Transverse colon (tissue), 4 donors: ENCODE data around the gene TPGS1. TPM values are rescaled to one million over a fixed set of nuclear protein-coding genes. Genes with fewer than 3 reads are reported as not detected.
A peak's percentile ranks its signal among the peaks of the same experiment; 100 is the strongest.

Experiments
- DNase-seq: peaks from one replicate; pipeline ENCODE4 v3.0.0-alpha.2; 2019
- H3K27ac ChIP-seq, 4 donors: fragments of 200-600 bp; sonication (generic); 2 replicates each; pipeline ENCODE4 v1.5.1; 2016 to 2018; ENCODE audit warnings: inconsistent platforms in 4 of 4
- H3K27me3 ChIP-seq: fragments of 200-600 bp; sonication (generic); 2 replicates; pipeline ENCODE4 v1.5.1; 2017; ENCODE audit warnings: inconsistent platforms
- H3K36me3 ChIP-seq, 4 donors: fragments of 200-600 bp; sonication (generic); 2 replicates each; pipeline ENCODE4 v1.5.1; 2017 to 2019; ENCODE audit warnings: inconsistent platforms in 4 of 4
- H3K4me1 ChIP-seq, 4 donors: fragments of 200-600 bp; sonication (generic); 2 replicates each; pipeline ENCODE4 v1.5.1; 2017 to 2020; ENCODE audit warnings: inconsistent platforms in 4 of 4
- H3K4me3 ChIP-seq, 4 donors: fragments of 200-600 bp; sonication (generic); 1 replicate in 1 of 4; 2 replicates in 3 of 4; pipeline versions ENCODE4 v1.5.1 to v1.6.1; 2017 to 2019; ENCODE audit warnings: inconsistent platforms in 4 of 4
- H3K9me3 ChIP-seq, 2 donors: fragments of 200-600 bp; sonication (generic); 2 replicates each; pipeline ENCODE4 v1.5.1; 2017 to 2019; ENCODE audit warnings: inconsistent platforms in 2 of 2
- CTCF ChIP-seq, 5 experiments: fragments of 200-600 bp in 3 of 5; fragments of 450-650 bp in 2 of 5; sonication (generic) in 3 of 5; IDR thresholded peaks; 1 replicate in 2 of 5; 2 replicates in 3 of 5; pipeline ENCODE4 v1.5.1; 2016 to 2017; ENCODE audit warnings: antibody characterized with exemption in 5 of 5, inconsistent platforms in 3 of 5, mild to moderate bottlenecking in 2 of 5, moderate library complexity in 1 of 5
- EP300 ChIP-seq: sonication (generic); formaldehyde crosslinking; IDR thresholded peaks from one replicate; pipeline ENCODE4 v1.6.1; 2017; ENCODE audit warnings: antibody characterized with exemption, low read depth
- POLR2A ChIP-seq: fragments of 450-650 bp; IDR thresholded peaks from one replicate; pipeline ENCODE4 v1.6.1; 2016; ENCODE audit warnings: antibody characterized with exemption, mild to moderate bottlenecking, moderate library complexity
- POLR2AphosphoS5 ChIP-seq, 3 donors: sonication (generic); formaldehyde crosslinking; IDR thresholded peaks; one replicate each; pipeline ENCODE4 v1.6.1; 2016; ENCODE audit warnings: antibody characterized with exemption in 3 of 3
- WGBS, 2 donors: methylation state at CpG; one replicate each; pipeline ENCODE4 v1.1.5; 2018; ENCODE audit warnings: low coverage in 1 of 2; 5-methylcytosine and 5-hydroxymethylcytosine counted together
- in situ Hi-C, 4 donors: fragments of 200-750 bp; cut with MboI; loops; one replicate each; pipeline versions ENCODE4 v1.15.0 to v1.15.1; 2017; ENCODE audit warnings: low sequenced_read_pairs in 3 of 4, low pct_ligation_motif_present in 1 of 4, low pct_unique_long_range_greater_than_20kb in 1 of 4
- intact Hi-C: fragments of 100-400 bp; cut with DNase I; formaldehyde crosslinking; loops from one replicate; pipeline ENCODE4 v1.15.1; 2023; ENCODE audit warnings: low total_unique reads
- total RNA-seq, 4 donors: library from RNA; depleted of rRNA; stranded (reverse); fragments of >200 nt; gene quantifications; one replicate each; pipeline ENCODE4 v1.1.0, GENCODE V29; 2016

Gene TPGS1
- total RNA-seq, 4 donors from 2014 or later = 18.0 to 103 (median 43.8) TPM

DNA sequence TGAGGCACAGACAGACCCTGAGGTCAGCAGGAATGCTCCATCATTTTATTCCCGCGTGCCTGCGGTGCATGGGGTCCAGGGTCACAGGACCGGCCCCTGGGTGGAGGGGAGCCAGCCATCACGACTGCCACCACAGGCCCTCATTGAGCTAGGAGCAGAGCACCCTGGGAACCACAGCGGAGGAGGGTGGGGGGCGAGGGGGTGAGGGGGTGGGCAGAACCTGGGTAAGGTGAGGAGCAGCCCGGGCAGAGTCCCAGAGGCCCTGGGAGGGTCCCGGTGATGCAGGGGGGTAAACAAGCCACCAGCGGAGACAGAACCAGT is 12.3 kb upstream of the TPGS1 start:
- Histone ChIP-seq H3K27me3 (peaks cover 44% of the 10 kb centered on the region), H3K27ac (no peak overlapping the region), H3K4me3 (no peak overlapping the region), H3K9me3 (no peaks in the 10 kb centered on the region), H3K36me3 (no peaks in the 10 kb centered on the region), H3K4me1 (peaks cover 0 to 24% (median 12%) of the 10 kb centered on the region in 4 donors)
- DNase-seq = no peak
- TF ChIP-seq EP300 (no peak), POLR2A (no peak), POLR2AphosphoS5 (IDR thresholded peaks at IDR 0.05) (no peak), CTCF (IDR thresholded peaks at IDR 0.05) (no peak)
- WGBS, 2 donors = 72% methylated on average over 8 of the region's 10 CpGs; no CpG with 5 or more reads in 1 of the 2 donors
- in situ Hi-C loops (no loop called here), intact Hi-C loops (no loop called here)

- no peak overlapping the region for H3K27ac ChIP-seq
- peaks cover 46% of the 10 kb centered on the region for H3K27me3 ChIP-seq
- no peaks in the 10 kb centered on the region for H3K36me3 ChIP-seq
- no peaks in the 10 kb centered on the region for H3K9me3 ChIP-seq
- intact Hi-C loops (no loop called here), in situ Hi-C loops (no loop called here)
- no peak for TF ChIP-seq POLR2A
- peak; percentile 62 to 85 (median 73) for TF ChIP-seq CTCF (IDR thresholded peaks at IDR 0.05)
- H3K4me1 ChIP-seq = peaks cover 0 to 23% (median 12%) of the 10 kb centered on the region in 4 donors
- 23 to 62% methylated on average over 6 to 31 of the region's 32 CpGs for WGBS, 2 donors
- DNase-seq = no peak
- H3K4me3 ChIP-seq = no peak overlapping the region
Observed at GRCh38 chr19:495402-496111, 11.7 kb upstream of the TPGS1 start.

DNA sequence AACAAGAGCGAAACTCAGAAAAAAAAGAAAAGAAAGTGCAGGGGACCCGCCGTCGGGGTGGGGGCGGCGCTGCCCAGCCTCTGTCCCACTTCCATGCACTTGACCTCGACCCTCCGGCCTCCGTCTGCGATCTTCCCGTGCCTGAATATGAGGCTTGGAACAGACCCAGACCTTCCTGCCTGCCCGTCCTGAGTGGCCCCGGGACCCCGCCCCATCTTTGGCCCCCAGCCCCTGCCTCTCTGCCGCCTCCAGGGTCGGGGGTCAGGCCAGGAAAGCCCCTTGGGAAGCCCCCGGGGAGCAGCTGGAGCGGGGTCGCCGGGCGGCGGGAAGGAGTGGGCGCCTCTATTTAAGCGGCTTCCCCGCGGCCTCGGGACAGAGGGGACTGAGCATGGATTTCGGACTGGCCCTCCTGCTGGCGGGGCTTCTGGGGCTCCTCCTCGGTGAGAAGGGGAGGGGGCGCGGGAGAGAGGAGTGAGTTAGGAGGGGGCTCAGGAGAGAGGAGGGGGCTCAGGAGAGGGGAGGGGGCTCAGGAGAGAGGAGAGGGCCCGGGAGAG is 11.1 kb upstream of the TPGS1 start, which contains the start of gene MADCAM1:
Gene MADCAM1, plus strand, starts transcription at position 375 of the 554 bp plus-strand sequence. Its CDS starts 14 bp downstream, at position 389.
- intact Hi-C loops = no loop called here
- H3K27ac ChIP-seq = no peak within 1 kb of the TSS
- H3K4me1 ChIP-seq = peaks cover 0 to 21% (median 12%) of the 10 kb centered on the region in 4 donors
- TF ChIP-seq EP300 = no peak
- TF ChIP-seq CTCF (IDR thresholded peaks at IDR 0.05) = no peak
- no peak for TF ChIP-seq POLR2AphosphoS5 (IDR thresholded peaks at IDR 0.05)
- TF ChIP-seq POLR2A = no peak
- peak within 1 kb of the TSS in 1 of 4 donors; percentile 29 for H3K4me3 ChIP-seq
- no peak for DNase-seq
- H3K36me3 ChIP-seq = no peaks in the 10 kb centered on the region
- peaks cover 46% of the 10 kb centered on the region for H3K27me3 ChIP-seq
- 25 to 28% methylated on average over 10 to 31 of the region's 33 CpGs for WGBS, 2 donors
- no peaks in the 10 kb centered on the region for H3K9me3 ChIP-seq
- in situ Hi-C loops = no loop called here

GRCh38 chr19:496986-497385 is 10.3 kb upstream of the TPGS1 start:
- no peak for DNase-seq
- Histone ChIP-seq H3K4me3 (no peak overlapping the region), H3K27ac (no peak overlapping the region), H3K4me1 (peaks cover 0 to 19% (median 12%) of the 10 kb centered on the region in 4 donors), H3K27me3 (peaks cover 46% of the 10 kb centered on the region), H3K9me3 (no peaks in the 10 kb centered on the region), H3K36me3 (no peaks in the 10 kb centered on the region)
- in situ Hi-C loops = no loop called here
- intact Hi-C loops = no loop called here
- WGBS, 2 donors = 4% methylated on average over 4 of the region's 18 CpGs; no CpG with 5 or more reads in 1 of the 2 donors
- TF ChIP-seq CTCF (IDR thresholded peaks at IDR 0.05) (no peak), POLR2A (no peak), EP300 (no peak), POLR2AphosphoS5 (IDR thresholded peaks at IDR 0.05) (no peak)
